PFSK-1 (cell line): ENCODE data around the gene RPL10A.

ENCODE experiments used
- FOXP2 ChIP-seq: optimal IDR thresholded peaks from 2 replicates; pipeline ENCODE3; 2011; ENCODE audit warnings: borderline replicate concordance, control low read depth, inconsistent platforms; ENCODE audit not compliant: insufficient read depth; ENCODE audit errors: extremely low read length, extremely low read depth
- POLR2AphosphoS5 ChIP-seq: IDR thresholded peaks from 2 replicates; pipeline ENCODE4 v1.6.1; 2012; ENCODE audit warnings: low read depth, mild to moderate bottlenecking, control low read depth, low read length, moderate library complexity
- SIN3A ChIP-seq: IDR thresholded peaks from 2 replicates; pipeline ENCODE4 v1.6.1; 2012; ENCODE audit warnings: mild to moderate bottlenecking, low read length, moderate library complexity, borderline replicate concordance; ENCODE audit not compliant: insufficient read depth
- TAF1 ChIP-seq: IDR thresholded peaks from 2 replicates; pipeline ENCODE4 v1.6.1; 2012; ENCODE audit warnings: low read length, control low read depth, borderline replicate concordance; ENCODE audit not compliant: insufficient read depth
- TF ChIP-seq, protein P1 (sequence below), 2 experiments: IDR thresholded peaks; 2 replicates each; pipeline versions ENCODE4 v1.6.1 to v1.8.0; 2011 to 2012; ENCODE audit warnings: low read depth in 2 of 2, low read length in 2 of 2, control low read depth in 1 of 2, inconsistent platforms in 1 of 2, mild to moderate bottlenecking in 1 of 2, moderate library complexity in 1 of 2; ENCODE audit not compliant: insufficient read depth in 1 of 2

The RPL10A gene

DNA sequence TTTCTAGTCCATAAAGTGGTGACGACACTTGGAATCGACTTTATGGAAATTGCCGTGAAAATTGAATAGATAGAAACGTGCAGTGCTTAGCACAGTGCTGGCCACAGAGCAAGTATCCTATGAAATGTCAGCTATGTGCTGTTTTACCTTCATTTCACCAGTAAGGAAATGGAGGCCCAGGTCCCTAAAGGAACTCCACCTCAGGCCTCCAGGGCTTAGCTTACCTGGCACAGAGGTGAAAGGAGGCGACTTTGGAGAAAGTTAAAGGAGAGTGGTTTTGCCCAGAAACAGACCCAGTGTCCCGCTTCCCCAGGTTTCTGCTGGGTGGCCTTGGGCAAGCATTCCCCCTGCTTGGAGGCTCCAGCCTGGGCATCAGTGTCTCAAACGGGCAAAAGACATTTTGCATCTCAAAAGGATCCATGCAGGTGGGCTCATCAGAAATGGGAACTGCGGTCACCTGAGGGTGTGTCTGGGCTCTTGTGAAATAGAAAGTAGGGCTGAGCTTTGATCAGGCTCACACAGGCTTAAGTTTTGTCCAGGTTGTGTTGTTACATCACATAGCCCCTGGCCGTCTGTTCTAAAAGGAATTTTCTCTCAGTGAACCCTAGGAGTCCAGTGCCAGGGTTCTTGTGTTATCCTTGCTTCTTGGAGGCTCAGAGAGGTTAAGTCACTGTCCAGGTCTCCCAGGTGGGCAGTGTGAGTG lies 51.3 kb downstream of the RPL10A start:
- TF ChIP-seq SIN3A (no peak), POLR2AphosphoS5 (no peak), TAF1 (no peak), FOXP2 (no peak)
- TF ChIP-seq, protein P1, sequence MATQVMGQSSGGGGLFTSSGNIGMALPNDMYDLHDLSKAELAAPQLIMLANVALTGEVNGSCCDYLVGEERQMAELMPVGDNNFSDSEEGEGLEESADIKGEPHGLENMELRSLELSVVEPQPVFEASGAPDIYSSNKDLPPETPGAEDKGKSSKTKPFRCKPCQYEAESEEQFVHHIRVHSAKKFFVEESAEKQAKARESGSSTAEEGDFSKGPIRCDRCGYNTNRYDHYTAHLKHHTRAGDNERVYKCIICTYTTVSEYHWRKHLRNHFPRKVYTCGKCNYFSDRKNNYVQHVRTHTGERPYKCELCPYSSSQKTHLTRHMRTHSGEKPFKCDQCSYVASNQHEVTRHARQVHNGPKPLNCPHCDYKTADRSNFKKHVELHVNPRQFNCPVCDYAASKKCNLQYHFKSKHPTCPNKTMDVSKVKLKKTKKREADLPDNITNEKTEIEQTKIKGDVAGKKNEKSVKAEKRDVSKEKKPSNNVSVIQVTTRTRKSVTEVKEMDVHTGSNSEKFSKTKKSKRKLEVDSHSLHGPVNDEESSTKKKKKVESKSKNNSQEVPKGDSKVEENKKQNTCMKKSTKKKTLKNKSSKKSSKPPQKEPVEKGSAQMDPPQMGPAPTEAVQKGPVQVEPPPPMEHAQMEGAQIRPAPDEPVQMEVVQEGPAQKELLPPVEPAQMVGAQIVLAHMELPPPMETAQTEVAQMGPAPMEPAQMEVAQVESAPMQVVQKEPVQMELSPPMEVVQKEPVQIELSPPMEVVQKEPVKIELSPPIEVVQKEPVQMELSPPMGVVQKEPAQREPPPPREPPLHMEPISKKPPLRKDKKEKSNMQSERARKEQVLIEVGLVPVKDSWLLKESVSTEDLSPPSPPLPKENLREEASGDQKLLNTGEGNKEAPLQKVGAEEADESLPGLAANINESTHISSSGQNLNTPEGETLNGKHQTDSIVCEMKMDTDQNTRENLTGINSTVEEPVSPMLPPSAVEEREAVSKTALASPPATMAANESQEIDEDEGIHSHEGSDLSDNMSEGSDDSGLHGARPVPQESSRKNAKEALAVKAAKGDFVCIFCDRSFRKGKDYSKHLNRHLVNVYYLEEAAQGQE (IDR thresholded peaks at IDR 0.05; ENCODE audit: insufficient read depth in 1 of 2, low read depth in 2 of 2, low read length in 2 of 2) = no peak
